HL-60 (cell line): ENCODE results near the gene PLA2G4B.
"Not testable (repeated sequence)": the region's sequence is repeated elsewhere in the genome, so short reads cannot be mapped to it uniquely, and the experiment has no call there.

Source experiments
- GABPA ChIP-seq: IDR thresholded peaks from 2 replicates; pipeline ENCODE4 v1.6.1; 2012; ENCODE audit warnings: low read depth
- POLR2AphosphoS5 ChIP-seq: IDR thresholded peaks from 2 replicates; pipeline ENCODE4 v1.6.1; 2012; ENCODE audit warnings: low read depth
- SPI1 ChIP-seq: IDR thresholded peaks from 2 replicates; pipeline ENCODE4 v1.6.1; 2012; ENCODE audit warnings: low read depth, mild to moderate bottlenecking, borderline replicate concordance
- TF ChIP-seq, protein P1 (sequence below): IDR thresholded peaks from one replicate; pipeline ENCODE4 v1.5.1; 2011; ENCODE audit warnings: low read length, control low read depth, inconsistent platforms; ENCODE audit not compliant: insufficient read depth
- TF ChIP-seq, protein P2 (sequence below): IDR thresholded peaks from 2 replicates; pipeline ENCODE4 v1.6.1; 2012; ENCODE audit warnings: low read depth; ENCODE audit not compliant: insufficient replicate concordance

DNA sequence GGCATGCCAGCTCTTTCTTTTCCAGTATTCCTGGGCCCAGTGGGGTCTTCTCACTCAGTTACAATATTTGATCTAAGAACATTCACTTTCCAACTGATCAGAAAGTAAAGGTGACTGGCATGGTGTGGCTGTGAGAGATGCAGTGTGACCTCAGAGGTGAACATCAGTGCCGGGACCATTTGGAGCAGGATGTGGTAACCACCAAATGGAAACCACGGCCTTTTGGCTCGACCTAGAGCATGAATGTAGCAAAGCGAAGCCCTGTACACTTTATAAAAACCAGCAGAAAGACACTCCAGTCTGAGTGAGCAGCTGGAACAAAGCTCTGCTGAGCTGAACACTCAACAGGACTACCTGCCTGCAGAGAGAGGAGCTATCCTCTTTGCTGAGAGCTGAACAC, 7.4 kb upstream of the PLA2G4B start:
- TF ChIP-seq, protein P1, sequence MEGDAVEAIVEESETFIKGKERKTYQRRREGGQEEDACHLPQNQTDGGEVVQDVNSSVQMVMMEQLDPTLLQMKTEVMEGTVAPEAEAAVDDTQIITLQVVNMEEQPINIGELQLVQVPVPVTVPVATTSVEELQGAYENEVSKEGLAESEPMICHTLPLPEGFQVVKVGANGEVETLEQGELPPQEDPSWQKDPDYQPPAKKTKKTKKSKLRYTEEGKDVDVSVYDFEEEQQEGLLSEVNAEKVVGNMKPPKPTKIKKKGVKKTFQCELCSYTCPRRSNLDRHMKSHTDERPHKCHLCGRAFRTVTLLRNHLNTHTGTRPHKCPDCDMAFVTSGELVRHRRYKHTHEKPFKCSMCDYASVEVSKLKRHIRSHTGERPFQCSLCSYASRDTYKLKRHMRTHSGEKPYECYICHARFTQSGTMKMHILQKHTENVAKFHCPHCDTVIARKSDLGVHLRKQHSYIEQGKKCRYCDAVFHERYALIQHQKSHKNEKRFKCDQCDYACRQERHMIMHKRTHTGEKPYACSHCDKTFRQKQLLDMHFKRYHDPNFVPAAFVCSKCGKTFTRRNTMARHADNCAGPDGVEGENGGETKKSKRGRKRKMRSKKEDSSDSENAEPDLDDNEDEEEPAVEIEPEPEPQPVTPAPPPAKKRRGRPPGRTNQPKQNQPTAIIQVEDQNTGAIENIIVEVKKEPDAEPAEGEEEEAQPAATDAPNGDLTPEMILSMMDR: not testable (repeated sequence)
- not testable (repeated sequence) for TF ChIP-seq POLR2AphosphoS5, GABPA, SPI1
- TF ChIP-seq, protein P2, sequence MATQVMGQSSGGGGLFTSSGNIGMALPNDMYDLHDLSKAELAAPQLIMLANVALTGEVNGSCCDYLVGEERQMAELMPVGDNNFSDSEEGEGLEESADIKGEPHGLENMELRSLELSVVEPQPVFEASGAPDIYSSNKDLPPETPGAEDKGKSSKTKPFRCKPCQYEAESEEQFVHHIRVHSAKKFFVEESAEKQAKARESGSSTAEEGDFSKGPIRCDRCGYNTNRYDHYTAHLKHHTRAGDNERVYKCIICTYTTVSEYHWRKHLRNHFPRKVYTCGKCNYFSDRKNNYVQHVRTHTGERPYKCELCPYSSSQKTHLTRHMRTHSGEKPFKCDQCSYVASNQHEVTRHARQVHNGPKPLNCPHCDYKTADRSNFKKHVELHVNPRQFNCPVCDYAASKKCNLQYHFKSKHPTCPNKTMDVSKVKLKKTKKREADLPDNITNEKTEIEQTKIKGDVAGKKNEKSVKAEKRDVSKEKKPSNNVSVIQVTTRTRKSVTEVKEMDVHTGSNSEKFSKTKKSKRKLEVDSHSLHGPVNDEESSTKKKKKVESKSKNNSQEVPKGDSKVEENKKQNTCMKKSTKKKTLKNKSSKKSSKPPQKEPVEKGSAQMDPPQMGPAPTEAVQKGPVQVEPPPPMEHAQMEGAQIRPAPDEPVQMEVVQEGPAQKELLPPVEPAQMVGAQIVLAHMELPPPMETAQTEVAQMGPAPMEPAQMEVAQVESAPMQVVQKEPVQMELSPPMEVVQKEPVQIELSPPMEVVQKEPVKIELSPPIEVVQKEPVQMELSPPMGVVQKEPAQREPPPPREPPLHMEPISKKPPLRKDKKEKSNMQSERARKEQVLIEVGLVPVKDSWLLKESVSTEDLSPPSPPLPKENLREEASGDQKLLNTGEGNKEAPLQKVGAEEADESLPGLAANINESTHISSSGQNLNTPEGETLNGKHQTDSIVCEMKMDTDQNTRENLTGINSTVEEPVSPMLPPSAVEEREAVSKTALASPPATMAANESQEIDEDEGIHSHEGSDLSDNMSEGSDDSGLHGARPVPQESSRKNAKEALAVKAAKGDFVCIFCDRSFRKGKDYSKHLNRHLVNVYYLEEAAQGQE: not testable (repeated sequence)
